IMR-90 (cell line): Measurements from ENCODE around the gene B3GAT2. TPM values are rescaled to one million over a fixed set of nuclear protein-coding genes. Genes with fewer than 3 reads are reported as not detected.

Experiments
- ATAC-seq: fragments of 200-7000 bp; cut with Tn5 transposase; 2 replicates; pipeline ENCODE4 v1.9.1; 2020; ENCODE audit warnings: low read depth, mild to moderate bottlenecking, moderate library complexity
- BruUV-seq: library from RNA; stranded (reverse); fragments of 400-500 nt; replicated peaks from 2 replicates; lab custom pipeline; 2021; lab: Mats Ljungman, UMichigan
- CTCF ChIA-PET: fragments of 300-600 bp; formaldehyde crosslinking; extraction: SDS; loops from one replicate; lab custom pipeline; 2021; ENCODE audit warnings: antibody characterized with exemption; lab: Yijun Ruan, JAX
- POLR2A ChIA-PET: fragments of 300-600 bp; sonication (Branson Sonifier 250); formaldehyde crosslinking; loops from one replicate; lab custom pipeline; 2022; ENCODE audit warnings: antibody characterized with exemption; ENCODE audit not compliant: unreplicated experiment; lab: Charles Lee
- DNase-seq: peaks from one replicate; pipeline ENCODE4 v3.0.0; 2013
- H2AFZ ChIP-seq: replicated peaks from 2 replicates; pipeline ENCODE3; 2013; ENCODE audit warnings: low read length, mild to moderate bottlenecking; ENCODE audit not compliant: poor library complexity
- H2AK5ac ChIP-seq: 2 replicates; pipeline ENCODE4 v1.6.1; 2013; ENCODE audit warnings: low read depth, low read length, inconsistent platforms
- H2AK9ac ChIP-seq: replicated peaks from 2 replicates; pipeline ENCODE3; 2013; ENCODE audit warnings: mild to moderate bottlenecking, low read depth, low read length, moderate library complexity; ENCODE audit not compliant: poor library complexity
- H2BK120ac ChIP-seq: 2 replicates; pipeline ENCODE4 v1.6.1; 2013; ENCODE audit warnings: low read depth, low read length, inconsistent platforms
- H2BK15ac ChIP-seq: 3 replicates; pipeline ENCODE4 v1.6.1; 2013; ENCODE audit warnings: low read depth, low read length, inconsistent platforms
- H2BK20ac ChIP-seq: 2 replicates; pipeline ENCODE4 v1.6.1; 2013; ENCODE audit warnings: low read depth, mild to moderate bottlenecking, inconsistent platforms, low read length, moderate library complexity
- H2BK5ac ChIP-seq: 2 replicates; pipeline ENCODE4 v1.6.1; 2013; ENCODE audit warnings: mild to moderate bottlenecking, low read depth, low read length, inconsistent platforms; ENCODE audit not compliant: poor library complexity, severe bottlenecking
- H3K14ac ChIP-seq: replicated peaks from 2 replicates; pipeline ENCODE4 v1.6.1; 2013; ENCODE audit warnings: low read depth, low read length, inconsistent platforms
- H3K18ac ChIP-seq: 2 replicates; pipeline ENCODE4 v1.6.1; 2013; ENCODE audit warnings: low read depth, low read length, control low read depth
- H3K23ac ChIP-seq: 2 replicates; pipeline ENCODE4 v1.6.1; 2013; ENCODE audit warnings: low read depth, low read length, inconsistent platforms
- H3K27ac ChIP-seq: 2 replicates; pipeline ENCODE4 v1.5.1; 2013; ENCODE audit warnings: mild to moderate bottlenecking, control low read depth, low read length; ENCODE audit not compliant: insufficient read depth
- H3K27me3 ChIP-seq: 2 replicates; pipeline ENCODE4 v1.6.1; 2013; ENCODE audit warnings: low read length; ENCODE audit not compliant: control insufficient read depth, insufficient read depth
- H3K36me3 ChIP-seq: 2 replicates; pipeline ENCODE4 v1.6.1; 2013; ENCODE audit warnings: low read length, mixed read lengths; ENCODE audit not compliant: control insufficient read depth, insufficient read depth
- H3K4ac ChIP-seq: 2 replicates; pipeline ENCODE4 v1.6.1; 2013; ENCODE audit warnings: low read depth, low read length, inconsistent platforms
- H3K4me1 ChIP-seq: 2 replicates; pipeline ENCODE4 v1.6.1; 2013; ENCODE audit warnings: low read length, mixed read lengths; ENCODE audit not compliant: control insufficient read depth, insufficient read depth
- H3K4me2 ChIP-seq: 2 replicates; pipeline ENCODE4 v1.6.1; 2013; ENCODE audit warnings: low read depth, mild to moderate bottlenecking, control low read depth, low read length, moderate library complexity
- H3K4me3 ChIP-seq: 2 replicates; pipeline ENCODE4 v1.5.1; 2013; ENCODE audit warnings: low read depth, mild to moderate bottlenecking, control low read depth, low read length, moderate library complexity; ENCODE audit not compliant: insufficient read depth
- H3K56ac ChIP-seq: 2 replicates; pipeline ENCODE4 v1.6.1; 2013; ENCODE audit warnings: low read length, inconsistent platforms; ENCODE audit not compliant: insufficient read depth; ENCODE audit errors: extremely low read depth
- H3K79me1 ChIP-seq, 2 experiments: 2 replicates each; pipeline ENCODE4 v1.6.1; 2013; ENCODE audit warnings: low read length in 2 of 2, inconsistent platforms in 1 of 2, low read depth in 1 of 2
- H3K9ac ChIP-seq: 2 replicates; pipeline ENCODE4 v1.6.1; 2013; ENCODE audit warnings: low read depth, low read length, control low read depth
- H3K9me1 ChIP-seq: 2 replicates; pipeline ENCODE4 v1.6.1; 2013; ENCODE audit warnings: low read length, inconsistent platforms; ENCODE audit not compliant: insufficient read depth
- H3K9me3 ChIP-seq: 2 replicates; pipeline ENCODE4 v1.6.1; 2013; ENCODE audit warnings: low read length; ENCODE audit not compliant: control insufficient read depth, insufficient read depth
- H4K20me1 ChIP-seq: 2 replicates; pipeline ENCODE4 v1.6.1; 2013; ENCODE audit warnings: low read length, inconsistent platforms; ENCODE audit not compliant: insufficient read depth
- H4K5ac ChIP-seq: 2 replicates; pipeline ENCODE4 v1.6.1; 2013; ENCODE audit warnings: mild to moderate bottlenecking, low read depth, low read length, control low read depth
- H4K8ac ChIP-seq, 2 experiments: 2 replicates each; pipeline ENCODE4 v1.6.1; 2013; ENCODE audit warnings: low read depth in 2 of 2, low read length in 2 of 2, control low read depth in 1 of 2, inconsistent platforms in 1 of 2
- H4K91ac ChIP-seq: 2 replicates; pipeline ENCODE4 v1.6.1; 2013; ENCODE audit warnings: low read depth, low read length, inconsistent platforms; ENCODE audit not compliant: insufficient read depth
- FOS ChIP-seq: fragments of 150-350 bp; IDR thresholded peaks from 2 replicates; pipeline ENCODE4 v1.6.1; 2016; ENCODE audit warnings: low read depth, low read length
- SMC3 ChIP-seq: fragments of 150-350 bp; IDR thresholded peaks from 2 replicates; pipeline ENCODE4 v1.6.1; 2016; ENCODE audit warnings: low read depth, mild to moderate bottlenecking, antibody characterized with exemption, low read length, moderate library complexity
- WGBS, 2 experiments: methylation state at CpG; one replicate each; pipeline versions ENCODE4 v1.1.5 to v1.1.7; 2013; ENCODE audit warnings: missing lambda C conversion rate in 2 of 2; ENCODE audit not compliant: insufficient read length in 1 of 2; ENCODE audit errors: extremely low coverage in 2 of 2; 5-methylcytosine and 5-hydroxymethylcytosine counted together
- dilution Hi-C: fragments of 300-500 bp; cut with HindIII; formaldehyde crosslinking; loops from one replicate; pipeline ENCODE4 v1.14.3; 2018; ENCODE audit warnings: low sequenced_read_pairs; ENCODE audit not compliant: unreplicated experiment
- in situ Hi-C: fragments of 300-500 bp; cut with MboI; formaldehyde crosslinking; loops from 3 replicates; pipeline ENCODE4 v1.14.3; 2019; ENCODE audit warnings: low sequenced_read_pairs, inconsistent platforms, mixed read lengths
- intact Hi-C: fragments of 100-400 bp; cut with micrococcal nuclease; formaldehyde crosslinking; loops from 2 replicates; pipeline ENCODE4 v1.10.0; 2022
- polyA plus RNA-seq, 3 experiments: library from polyadenylated mRNA; depleted of rRNA; stranded (reverse); fragments of >200 nt; gene quantifications; 2 replicates each; pipeline ENCODE4 v1.2.3, GENCODE V29; 2012; ENCODE audit warnings: low replicate concordance in 1 of 3
- total RNA-seq: library from RNA; depleted of rRNA; stranded (reverse); fragments of >200 nt; gene quantifications from 2 replicates; pipeline ENCODE4 v1.2.3, GENCODE V29; 2012

Gene B3GAT2
- total and polyA plus RNA-seq, 2 of the 4 experiments (the other 2 are of a cell fraction) = 0.02 TPM; not detected in 1

DNA sequence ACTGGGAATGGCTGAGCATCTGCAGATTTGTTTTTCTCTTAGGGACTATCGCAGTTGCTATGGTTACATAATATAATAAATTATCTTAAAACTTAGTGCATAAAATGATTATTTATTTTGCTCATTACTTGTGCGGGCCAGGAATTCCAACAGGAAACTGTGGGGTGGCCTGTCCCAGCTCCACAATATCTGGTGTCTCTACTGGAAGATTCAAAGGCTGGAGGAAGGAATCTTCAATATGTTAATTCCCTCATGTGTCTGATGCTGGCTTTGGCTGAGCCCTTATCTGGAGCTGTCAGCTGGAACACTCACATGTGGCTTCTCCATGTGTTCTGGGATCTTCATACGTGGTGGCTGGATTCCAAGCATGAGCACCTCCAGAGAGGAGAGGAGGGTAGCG, 23.9 kb upstream of the B3GAT2 start:
- in situ Hi-C loops = no loop called here
- CTCF ChIA-PET = no interaction called here

More for the DNA sequence above, 23.9 kb upstream of the B3GAT2 start:
- TF ChIP-seq FOS = no peak
- TF ChIP-seq SMC3 = no peak
- ATAC-seq = no peak
- H2BK20ac ChIP-seq = no peak overlapping the region
- no peak overlapping the region for H3K9ac ChIP-seq
- no peak overlapping the region for H2AFZ ChIP-seq
- H2AK9ac ChIP-seq = no peak overlapping the region
- no peak overlapping the region for H4K5ac ChIP-seq
- no peak overlapping the region for H2BK120ac ChIP-seq
- H2BK5ac ChIP-seq = no peak overlapping the region
- no peak for DNase-seq
- H3K56ac ChIP-seq = no peak overlapping the region
- H3K36me3 ChIP-seq = no peaks in the 10 kb centered on the region
- no peak overlapping the region for H3K27ac ChIP-seq
- intact Hi-C loops (no loop called here), dilution Hi-C loops (no loop called here)
- no peaks in the 10 kb centered on the region for H3K9me1 ChIP-seq
- POLR2A ChIA-PET = no interaction called here
- no peaks in the 10 kb centered on the region for H3K9me3 ChIP-seq
- no CpG with 5 or more reads among the region's 4 CpGs for WGBS, 2 experiments
- no TSS peak for BruUV-seq
- H3K23ac ChIP-seq = no peak overlapping the region
- H3K79me1 ChIP-seq = no peaks in the 10 kb centered on the region
- H3K4me1 ChIP-seq = no peaks in the 10 kb centered on the region
- no peak overlapping the region for H3K4ac ChIP-seq
- no peak overlapping the region for H3K4me2 ChIP-seq
- no peaks in the 10 kb centered on the region for H4K20me1 ChIP-seq
- no peak overlapping the region for H3K18ac ChIP-seq
- H4K91ac ChIP-seq = no peak overlapping the region
- no peak overlapping the region for H2BK15ac ChIP-seq
- H3K27me3 ChIP-seq = no peaks in the 10 kb centered on the region
- no peak overlapping the region for H3K4me3 ChIP-seq
- H3K14ac ChIP-seq = no peak overlapping the region
- no peak overlapping the region for H2AK5ac ChIP-seq
- H4K8ac ChIP-seq = no peak overlapping the region
